ENCODE data around the gene DTNBP1.

DTNBP1 gene

GRCh38 chr6:15593798-15594197, 69.0 kb downstream of the DTNBP1 start:
- no peaks in the 10 kb centered on the region for H4K20me1 ChIP-seq (ENCODE audit: insufficient read depth, low read length)
- H3K9ac ChIP-seq (ENCODE audit: low read length) = no peak overlapping the region
- H3K27ac ChIP-seq (ENCODE audit: low read length) = no peak overlapping the region
- H3K79me2 ChIP-seq (ENCODE audit: low read length) = peaks cover 27% of the 10 kb centered on the region
- no peak for TF ChIP-seq CTCF (IDR thresholded peaks at IDR 0.05; ENCODE audit: low read length)
- no peak for TF ChIP-seq EZH2phosphoT487 (IDR thresholded peaks at IDR 0.05; ENCODE audit: low read length)
- no peak for TF ChIP-seq EZH2 (optimal IDR thresholded peaks at IDR 0.05; ENCODE audit: low read depth, low read length)
- H3K9me3 ChIP-seq (replicated peaks; ENCODE audit: insufficient read depth, low read length) = no peaks in the 10 kb centered on the region
- H3K36me3 ChIP-seq (replicated peaks; ENCODE audit: insufficient read depth, low read length) = no peaks in the 10 kb centered on the region
- no peaks in the 10 kb centered on the region for H3F3A ChIP-seq (ENCODE audit: insufficient read depth, low read length)
- no peak overlapping the region for H3K4me3 ChIP-seq (ENCODE audit: low read length)
- no peak overlapping the region for H3K4me2 ChIP-seq (ENCODE audit: low read depth, low read length)
- no peak overlapping the region for H2AFZ ChIP-seq (ENCODE audit: low read length)
- H3K27me3 ChIP-seq (replicated peaks; ENCODE audit: insufficient read depth, low read length) = no peaks in the 10 kb centered on the region
- no peak for DNase-seq
- H3K4me1 ChIP-seq (ENCODE audit: low read length) = no peaks in the 10 kb centered on the region
- H3K9me2 ChIP-seq (replicated peaks; ENCODE audit: insufficient read depth, low read length) = no peaks in the 10 kb centered on the region

GRCh38 chr6:15592610-15593009, 70.2 kb downstream of the DTNBP1 start:
- H3F3A ChIP-seq (ENCODE audit: insufficient read depth, low read length) = no peaks in the 10 kb centered on the region
- H4K20me1 ChIP-seq (ENCODE audit: insufficient read depth, low read length) = no peaks in the 10 kb centered on the region
- H3K9me2 ChIP-seq (replicated peaks; ENCODE audit: insufficient read depth, low read length) = no peaks in the 10 kb centered on the region
- H2AFZ ChIP-seq (ENCODE audit: low read length) = no peak overlapping the region
- TF ChIP-seq CTCF (IDR thresholded peaks at IDR 0.05; ENCODE audit: low read length) (no peak), EZH2 (optimal IDR thresholded peaks at IDR 0.05; ENCODE audit: low read depth, low read length) (no peak), EZH2phosphoT487 (IDR thresholded peaks at IDR 0.05; ENCODE audit: low read length) (no peak)
- H3K79me2 ChIP-seq (ENCODE audit: low read length) = peaks cover 27% of the 10 kb centered on the region
- no peaks in the 10 kb centered on the region for H3K9me3 ChIP-seq (replicated peaks; ENCODE audit: insufficient read depth, low read length)
- no peaks in the 10 kb centered on the region for H3K36me3 ChIP-seq (replicated peaks; ENCODE audit: insufficient read depth, low read length)
- H3K4me3 ChIP-seq (ENCODE audit: low read length) = no peak overlapping the region
- no peak overlapping the region for H3K9ac ChIP-seq (ENCODE audit: low read length)
- H3K4me1 ChIP-seq (ENCODE audit: low read length) = no peaks in the 10 kb centered on the region
- no peaks in the 10 kb centered on the region for H3K27me3 ChIP-seq (replicated peaks; ENCODE audit: insufficient read depth, low read length)
- no peak overlapping the region for H3K4me2 ChIP-seq (ENCODE audit: low read depth, low read length)
- H3K27ac ChIP-seq (ENCODE audit: low read length) = no peak overlapping the region
- DNase-seq = no peak

GRCh38 chr6:15588971-15589634, 73.7 kb downstream of the DTNBP1 start:
- Histone ChIP-seq H3K4me2 (ENCODE audit: low read depth, low read length) (no peak overlapping the region), H3K27ac (ENCODE audit: low read length) (no peak overlapping the region), H3K27me3 (replicated peaks; ENCODE audit: insufficient read depth, low read length) (no peaks in the 10 kb centered on the region), H2AFZ (ENCODE audit: low read length) (no peak overlapping the region), H3K9me2 (replicated peaks; ENCODE audit: insufficient read depth, low read length) (no peaks in the 10 kb centered on the region), H3K79me2 (ENCODE audit: low read length) (peaks cover 9% of the 10 kb centered on the region), H3K36me3 (replicated peaks; ENCODE audit: insufficient read depth, low read length) (no peaks in the 10 kb centered on the region), H3K9me3 (replicated peaks; ENCODE audit: insufficient read depth, low read length) (no peaks in the 10 kb centered on the region), H3K4me1 (ENCODE audit: low read length) (no peaks in the 10 kb centered on the region), H3K4me3 (ENCODE audit: low read length) (no peak overlapping the region), H3K9ac (ENCODE audit: low read length) (no peak overlapping the region), H4K20me1 (ENCODE audit: insufficient read depth, low read length) (no peaks in the 10 kb centered on the region), H3F3A (ENCODE audit: insufficient read depth, low read length) (no peaks in the 10 kb centered on the region)
- TF ChIP-seq EZH2 (optimal IDR thresholded peaks at IDR 0.05; ENCODE audit: low read depth, low read length) (no peak), CTCF (IDR thresholded peaks at IDR 0.05; ENCODE audit: low read length) (no peak), EZH2phosphoT487 (IDR thresholded peaks at IDR 0.05; ENCODE audit: low read length) (no peak)
- DNase-seq = no peak
